HEK293T (cell line): ENCODE results near the gene GNAT3.

ENCODE experiments used
- BHLHE40 ChIP-seq: fragments of 450-650 bp; IDR thresholded peaks from 2 replicates; pipeline ENCODE4 v1.6.1; 2016; ENCODE audit warnings: mild to moderate bottlenecking, moderate library complexity, borderline replicate concordance
- FOXA1 ChIP-seq: fragments of 450-650 bp; IDR thresholded peaks from 2 replicates; pipeline ENCODE4 v1.6.1; 2016; ENCODE audit warnings: mild to moderate bottlenecking
- FOXK2 ChIP-seq: fragments of 450-650 bp; IDR thresholded peaks from 2 replicates; pipeline ENCODE4 v1.6.1; 2016; ENCODE audit warnings: mild to moderate bottlenecking
- FOXM1 ChIP-seq: fragments of 450-650 bp; IDR thresholded peaks from 2 replicates; pipeline ENCODE4 v1.6.1; 2017; ENCODE audit warnings: mild to moderate bottlenecking, borderline replicate concordance
- PKNOX1 ChIP-seq: fragments of 450-650 bp; IDR thresholded peaks from 2 replicates; pipeline ENCODE4 v1.6.1; 2016

GRCh38 chr7:80475383-80475782 is 36.5 kb downstream of the GNAT3 start:
- no peak for TF ChIP-seq FOXA1
- TF ChIP-seq BHLHE40: no peak
- no peak for TF ChIP-seq FOXM1
- TF ChIP-seq FOXK2: no peak
- TF ChIP-seq PKNOX1: no peak
